Stimulated activated effector memory CD8-positive, alpha-beta T cell treated with anti-CD3 and anti-CD28 coated beads, Interleukin-12 subunit alpha, Interleukin-12 subunit beta, amount 100 ng/mL, for 72 hours (primary cell): Measurements from ENCODE around the gene CYP3A4.
A peak's percentile ranks its signal among the peaks of the same experiment; 100 is the strongest.
"Not testable (repeated sequence)": the region's sequence is repeated elsewhere in the genome, so short reads cannot be mapped to it uniquely, and the experiment has no call there.

Source experiments
- ATAC-seq: fragments of 150-1000 bp; cut with Tn5 transposase; 2 replicates; pipeline ENCODE4 v1.10.0; 2021
- DNase-seq, 2 donors: peaks; one replicate each; pipeline ENCODE4 v3.0.0; 2021 to 2022; ENCODE audit warnings: low spot score in 2 of 2
- H3K27ac Mint-ChIP-seq: one replicate; pipeline ENCODE4 v1.8.0; 2022; ENCODE audit warnings: mild to moderate bottlenecking, mixed read lengths
- H3K36me3 Mint-ChIP-seq: one replicate; pipeline ENCODE4 v1.8.0; 2022; ENCODE audit warnings: mild to moderate bottlenecking, mixed read lengths
- H3K4me1 Mint-ChIP-seq: one replicate; pipeline ENCODE4 v1.8.0; 2022; ENCODE audit warnings: mixed read lengths
- H3K4me3 Mint-ChIP-seq: one replicate; pipeline ENCODE4 v1.8.0; 2022; ENCODE audit warnings: mild to moderate bottlenecking, mixed read lengths
- H3K9me3 Mint-ChIP-seq: one replicate; pipeline ENCODE4 v1.8.0; 2022; ENCODE audit warnings: mixed read lengths

Gene CYP3A4

DNA sequence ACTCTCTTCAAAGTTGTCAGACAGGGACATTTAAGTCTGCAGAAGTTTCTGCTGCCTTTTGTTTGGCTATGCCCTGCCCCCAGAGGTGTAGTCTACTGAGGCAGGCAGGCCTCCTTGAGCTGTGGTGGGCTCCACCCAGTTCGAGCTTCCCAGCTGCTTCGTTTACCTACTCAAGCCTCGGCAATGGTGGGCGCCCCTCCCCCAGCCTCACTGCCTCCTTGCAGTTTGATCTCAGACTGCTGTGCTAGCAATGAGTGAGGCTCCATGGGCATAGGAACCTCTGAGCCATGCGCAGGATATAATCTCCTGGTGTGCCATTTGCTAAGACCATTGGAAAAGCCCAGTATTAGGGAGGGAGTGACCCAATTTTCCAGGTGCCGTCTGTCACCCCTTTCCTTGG, 19.1 kb upstream of the CYP3A4 start:
- not testable (repeated sequence) for ATAC-seq, H3K4me1 Mint-ChIP-seq, H3K4me3 Mint-ChIP-seq, H3K36me3 Mint-ChIP-seq, DNase-seq, H3K27ac Mint-ChIP-seq, H3K9me3 Mint-ChIP-seq

DNA sequence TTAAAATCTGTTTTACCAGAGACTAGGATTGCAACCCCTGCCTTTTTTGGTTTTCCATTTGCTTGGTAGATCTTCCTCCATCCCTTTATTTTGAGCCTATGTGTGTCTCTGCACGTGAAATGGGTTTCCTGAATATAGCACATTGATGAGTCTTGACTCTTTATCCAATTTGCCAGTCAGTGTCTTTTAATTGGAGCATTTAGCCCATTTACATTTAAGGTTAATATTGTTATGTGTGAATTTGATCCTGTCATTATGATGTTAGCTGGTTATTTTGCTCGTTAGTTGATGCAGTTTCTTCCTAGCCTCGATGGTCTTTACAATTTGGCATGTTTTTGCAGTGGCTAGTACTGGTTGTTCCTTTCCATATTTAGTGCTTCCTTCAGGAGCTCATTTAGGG, 17.4 kb upstream of the CYP3A4 start:
- not testable (repeated sequence) for ATAC-seq, H3K9me3 Mint-ChIP-seq, DNase-seq, H3K36me3 Mint-ChIP-seq, H3K4me3 Mint-ChIP-seq, H3K4me1 Mint-ChIP-seq, H3K27ac Mint-ChIP-seq

DNA sequence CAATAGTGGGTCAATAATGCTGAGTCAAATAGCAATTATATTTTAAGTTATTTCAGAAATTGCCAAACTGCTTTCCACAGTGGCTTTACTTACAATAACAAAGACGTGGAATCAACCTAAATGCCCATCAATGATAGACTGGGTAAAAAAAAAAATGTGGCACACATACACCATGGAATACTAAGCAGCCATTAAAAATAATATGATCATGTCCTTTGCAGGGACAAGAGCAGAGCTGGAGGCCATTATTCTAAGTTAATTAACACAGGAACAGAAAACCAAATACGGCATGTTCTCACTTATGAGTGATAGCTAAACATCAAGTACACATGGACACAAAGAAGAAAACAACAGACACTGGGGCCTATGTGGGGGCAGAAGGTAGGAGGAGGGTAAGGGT, 15.0 kb upstream of the CYP3A4 start:
- DNase-seq, result no peak
- no peaks in the 10 kb centered on the region for H3K9me3 Mint-ChIP-seq

DNA sequence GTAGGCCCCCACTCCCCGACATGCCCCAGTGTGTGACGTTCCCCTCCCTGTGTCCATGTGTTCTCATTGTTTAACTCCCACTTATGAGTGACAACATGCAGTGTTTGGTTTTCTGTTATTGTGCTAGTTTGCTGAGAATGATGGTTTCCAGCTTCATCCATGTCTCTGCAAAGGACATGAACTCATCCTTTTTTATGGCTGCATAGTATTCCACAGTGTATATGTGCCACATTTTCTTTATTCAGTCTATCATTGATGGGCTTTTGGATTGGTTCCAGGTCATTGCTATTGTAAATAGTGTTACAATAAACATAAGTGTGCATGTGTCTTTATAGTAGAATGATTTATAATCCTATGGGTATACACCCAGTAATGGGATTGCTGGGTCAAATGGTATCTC, 11.9 kb upstream of the CYP3A4 start:
- not testable (repeated sequence) for H3K9me3 Mint-ChIP-seq, H3K4me3 Mint-ChIP-seq, DNase-seq, H3K27ac Mint-ChIP-seq, H3K36me3 Mint-ChIP-seq, H3K4me1 Mint-ChIP-seq, ATAC-seq

More for the DNA sequence above, 15.0 kb upstream of the CYP3A4 start:
- Mint-ChIP-seq H3K36me3 (no peaks in the 10 kb centered on the region), H3K4me3 (no peak overlapping the region), H3K27ac (no peak overlapping the region), H3K4me1 (no peaks in the 10 kb centered on the region)
- ATAC-seq, result no peak

DNA sequence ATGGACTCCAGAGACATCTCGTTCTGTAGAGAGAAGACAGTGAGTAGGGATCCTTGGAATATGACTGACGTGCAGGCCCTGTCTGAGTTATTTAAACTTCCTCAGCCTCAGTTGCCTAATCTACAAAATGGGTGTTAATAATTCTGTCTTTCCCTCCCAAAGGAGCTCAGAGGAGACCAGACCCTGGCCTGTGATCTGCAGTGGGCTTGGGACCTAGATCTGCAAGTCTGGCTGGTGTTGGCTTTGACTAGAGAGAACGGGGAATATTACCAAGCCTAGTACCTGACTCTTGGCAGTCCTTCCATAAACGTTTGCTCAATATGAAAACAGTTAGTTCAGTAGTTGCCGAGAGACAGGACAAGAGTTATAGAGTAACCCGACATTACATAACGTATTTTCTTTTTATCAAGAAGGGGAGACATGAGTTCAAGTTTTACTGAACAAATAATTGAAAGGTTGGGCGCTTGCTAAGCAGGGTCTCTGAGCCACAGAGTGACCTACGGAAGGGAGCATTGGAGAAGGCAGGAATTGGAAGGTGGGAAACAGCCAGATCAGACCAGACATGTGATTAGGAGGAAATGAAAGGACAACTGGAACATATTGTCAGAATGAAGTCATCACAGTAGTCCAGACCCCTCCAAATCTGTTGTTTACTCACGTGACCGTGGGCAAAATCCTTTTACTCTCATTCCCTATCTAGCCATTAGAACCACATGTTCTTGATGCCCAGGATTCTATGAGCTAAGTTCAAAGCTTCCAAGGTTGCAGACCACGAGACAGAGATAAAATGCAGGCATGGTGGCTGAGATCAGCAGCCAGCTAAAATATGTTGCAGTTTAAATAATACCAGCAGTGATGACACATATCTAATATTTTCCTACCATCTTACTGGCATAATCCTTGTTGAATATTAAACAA, 10.9 kb upstream of the CYP3A4 start:
- Mint-ChIP-seq H3K4me1 (peaks cover 7% of the 10 kb centered on the region), H3K4me3 (no peak overlapping the region), H3K27ac (no peak overlapping the region), H3K9me3 (no peaks in the 10 kb centered on the region), H3K36me3 (no peaks in the 10 kb centered on the region)
- ATAC-seq (no peak), DNase-seq (no peak)

DNA sequence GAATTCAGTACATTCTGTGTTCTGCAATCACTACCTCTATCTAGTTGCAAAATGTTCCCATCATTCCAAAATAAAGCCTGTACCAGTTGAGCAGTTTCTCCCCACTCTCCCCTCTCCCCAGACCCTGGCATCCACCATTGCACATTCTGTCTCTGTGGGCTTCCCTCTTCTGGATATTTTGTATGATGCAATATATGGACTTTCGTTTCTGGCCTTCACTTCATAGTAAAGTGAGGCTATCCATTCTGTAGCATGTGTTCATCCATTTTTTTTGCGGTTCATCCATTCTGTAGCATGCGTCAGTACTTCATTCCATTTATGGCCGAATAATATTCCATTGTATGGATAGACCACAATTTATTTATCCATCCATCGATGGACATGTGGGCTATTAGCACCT, 9.5 kb upstream of the CYP3A4 start:
- no peak overlapping the region for H3K27ac Mint-ChIP-seq
- H3K4me1 Mint-ChIP-seq, result peaks cover 18% of the 10 kb centered on the region
- H3K4me3 Mint-ChIP-seq, result no peak overlapping the region
- ATAC-seq (no peak), DNase-seq (no peak)
- no peaks in the 10 kb centered on the region for H3K36me3 Mint-ChIP-seq
- H3K9me3 Mint-ChIP-seq, result no peaks in the 10 kb centered on the region

DNA sequence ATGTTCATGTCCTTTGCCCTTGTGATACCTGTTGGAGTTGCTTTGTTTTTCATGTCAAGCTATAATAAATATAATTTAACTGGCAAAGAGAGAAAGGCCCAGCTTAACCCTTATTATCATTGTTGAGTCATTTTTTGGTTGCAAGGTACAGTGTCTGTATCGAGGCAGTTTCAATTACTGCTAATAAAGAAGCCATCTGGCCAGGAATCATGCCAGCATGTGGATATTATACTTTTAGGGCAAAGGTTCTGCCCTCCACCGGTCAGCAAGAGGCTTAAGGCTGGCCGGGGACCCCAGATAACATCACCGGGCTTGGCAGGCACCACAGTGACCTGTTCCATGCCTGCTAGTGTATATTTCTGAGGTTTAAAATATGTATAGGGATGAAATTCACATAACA, 9.0 kb upstream of the CYP3A4 start:
- ATAC-seq (no peak), DNase-seq (no peak)
- Mint-ChIP-seq H3K36me3 (no peaks in the 10 kb centered on the region), H3K27ac (no peak overlapping the region), H3K4me3 (no peak overlapping the region), H3K4me1 (peaks cover 23% of the 10 kb centered on the region), H3K9me3 (no peaks in the 10 kb centered on the region)

DNA sequence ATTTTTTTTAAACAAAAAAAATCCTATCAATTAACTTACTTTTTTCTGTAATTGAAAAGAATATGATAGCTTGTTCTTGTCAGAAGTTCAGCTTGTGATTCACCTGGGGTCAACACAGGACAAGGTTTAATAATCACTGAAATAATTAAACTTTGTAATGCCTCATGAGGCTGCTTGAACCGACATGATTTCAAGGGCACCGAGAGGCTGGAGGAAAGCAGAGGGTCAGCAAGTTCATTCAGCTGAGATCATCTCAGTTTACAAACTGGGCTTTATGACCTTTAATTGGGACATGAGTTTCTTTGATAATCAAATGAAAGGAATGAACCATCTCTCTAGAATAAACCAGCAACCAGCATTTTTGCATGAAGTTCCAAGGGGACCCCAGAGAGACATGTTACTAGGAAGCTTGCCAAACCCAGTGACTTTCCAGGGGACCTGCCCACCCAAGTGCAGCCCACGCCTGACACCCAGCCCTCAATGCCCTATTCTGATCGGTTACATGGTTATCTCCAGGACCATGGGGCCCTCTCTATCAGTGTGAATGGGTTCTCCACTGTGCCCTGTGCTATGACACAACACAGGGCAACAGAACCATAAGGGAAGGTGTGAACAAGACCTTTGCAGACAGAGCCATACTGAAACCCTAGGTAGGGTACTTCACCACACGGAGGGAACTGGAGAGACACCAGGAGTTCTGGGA, 7.8 kb upstream of the CYP3A4 start:
- no peak overlapping the region for H3K27ac Mint-ChIP-seq
- no peak for ATAC-seq
- no peak for DNase-seq
- H3K9me3 Mint-ChIP-seq, result no peaks in the 10 kb centered on the region
- no peak overlapping the region for H3K4me3 Mint-ChIP-seq
- H3K4me1 Mint-ChIP-seq, result peaks cover 25% of the 10 kb centered on the region
- H3K36me3 Mint-ChIP-seq, result no peaks in the 10 kb centered on the region

DNA sequence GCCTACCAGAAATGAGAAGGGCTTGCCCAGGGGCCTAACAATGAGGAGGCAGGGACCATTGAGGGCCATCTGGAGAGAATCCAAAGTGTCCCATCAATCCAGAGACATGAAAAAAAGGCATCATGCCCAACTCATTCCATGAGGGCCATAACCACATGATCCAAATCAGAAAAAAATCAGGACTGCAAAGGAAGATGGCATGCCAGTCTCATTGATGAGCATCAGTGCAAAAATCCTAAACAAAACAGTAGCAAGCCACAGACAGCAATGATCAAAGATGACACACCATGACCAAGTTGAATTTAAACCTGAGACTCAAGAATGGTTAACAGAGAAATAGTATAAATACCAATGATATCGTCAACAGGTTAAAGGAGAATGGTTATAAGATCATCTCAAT, 7.0 kb upstream of the CYP3A4 start:
- Mint-ChIP-seq H3K36me3 (no peaks in the 10 kb centered on the region), H3K27ac (no peak overlapping the region), H3K9me3 (no peaks in the 10 kb centered on the region), H3K4me3 (no peak overlapping the region), H3K4me1 (peaks cover 25% of the 10 kb centered on the region)
- DNase-seq (no peak), ATAC-seq (no peak)

DNA sequence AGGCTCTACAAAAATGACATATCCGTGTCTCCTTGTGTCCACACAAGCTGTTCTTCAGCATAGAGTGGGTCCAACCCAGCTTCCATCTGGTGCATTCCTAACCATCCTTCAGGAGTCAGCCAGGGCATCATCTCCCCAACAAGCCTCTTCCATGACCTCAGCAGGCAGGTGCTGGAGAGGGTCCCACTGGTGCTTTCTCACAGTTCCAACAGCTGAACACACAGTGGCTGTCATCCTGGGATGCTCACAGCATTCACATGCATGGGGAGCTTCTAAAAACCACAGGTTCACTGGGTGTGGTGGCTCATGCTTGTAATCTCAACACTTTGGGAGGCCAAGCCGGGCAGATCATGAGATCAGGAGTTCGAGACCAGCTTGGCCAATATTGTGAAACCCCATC, 6.4 kb upstream of the CYP3A4 start:
- Mint-ChIP-seq H3K4me1 (peaks cover 25% of the 10 kb centered on the region), H3K9me3 (no peaks in the 10 kb centered on the region), H3K36me3 (no peaks in the 10 kb centered on the region), H3K4me3 (no peak overlapping the region), H3K27ac (no peak overlapping the region)
- DNase-seq (no peak), ATAC-seq (no peak)

DNA sequence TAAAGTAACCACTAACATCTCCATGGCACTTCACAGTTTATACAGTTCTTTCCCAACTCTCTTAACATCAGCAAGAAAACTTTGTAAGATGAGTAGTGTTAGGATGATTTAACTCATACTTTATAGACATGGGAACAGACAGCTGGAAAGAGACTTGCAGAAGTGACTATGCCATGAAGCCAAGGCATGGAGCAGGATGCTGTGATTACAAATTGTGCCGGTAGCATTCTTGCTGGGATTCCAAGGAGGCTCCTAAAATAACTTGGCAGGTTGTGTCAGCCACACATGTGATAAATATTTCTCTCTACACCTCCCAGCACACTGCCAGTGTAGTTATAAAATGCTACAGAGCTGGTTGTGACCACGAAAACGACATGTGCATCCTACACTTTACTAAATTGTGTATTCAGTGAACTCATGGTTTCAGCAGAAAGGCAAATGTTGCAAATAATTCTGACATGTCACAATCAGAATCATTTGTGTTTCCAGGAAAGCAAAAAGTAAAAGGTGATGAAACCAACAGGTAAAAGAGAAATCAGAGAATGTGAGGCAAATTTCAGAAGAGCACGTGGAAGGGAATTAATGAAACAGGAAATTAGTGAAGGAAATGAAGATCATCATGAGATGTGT, 5.6 kb upstream of the CYP3A4 start:
- peak; percentile 27 for ATAC-seq
- Mint-ChIP-seq H3K9me3 (no peaks in the 10 kb centered on the region), H3K27ac (peak overlapping the region; percentile 26), H3K36me3 (no peaks in the 10 kb centered on the region), H3K4me1 (peaks cover 25% of the 10 kb centered on the region), H3K4me3 (no peak overlapping the region)
- no peak for DNase-seq

DNA sequence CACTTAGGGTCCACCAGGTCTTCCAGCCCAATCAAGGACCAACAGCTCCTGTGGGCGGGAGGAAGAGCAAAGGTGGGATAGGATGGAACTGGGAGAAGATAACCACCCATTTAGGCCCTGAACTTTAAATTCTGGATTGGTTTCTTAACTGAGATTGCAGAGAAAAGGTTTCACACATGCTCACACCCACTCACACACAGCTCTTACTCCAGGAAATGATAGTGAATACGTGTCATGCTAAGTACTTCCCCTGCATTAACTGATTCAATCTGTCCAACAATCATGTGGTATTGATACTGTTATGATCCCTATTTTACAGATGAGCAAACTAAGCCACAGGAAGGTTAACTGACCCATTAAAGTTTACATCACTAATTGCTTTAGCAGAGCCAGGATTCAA, 4.6 kb upstream of the CYP3A4 start:
- Mint-ChIP-seq H3K4me3 (no peak overlapping the region), H3K4me1 (peaks cover 25% of the 10 kb centered on the region), H3K36me3 (no peaks in the 10 kb centered on the region), H3K27ac (peak overlapping the region; percentile 21), H3K9me3 (no peaks in the 10 kb centered on the region)
- DNase-seq (no peak), ATAC-seq (peak; percentile 95)

DNA sequence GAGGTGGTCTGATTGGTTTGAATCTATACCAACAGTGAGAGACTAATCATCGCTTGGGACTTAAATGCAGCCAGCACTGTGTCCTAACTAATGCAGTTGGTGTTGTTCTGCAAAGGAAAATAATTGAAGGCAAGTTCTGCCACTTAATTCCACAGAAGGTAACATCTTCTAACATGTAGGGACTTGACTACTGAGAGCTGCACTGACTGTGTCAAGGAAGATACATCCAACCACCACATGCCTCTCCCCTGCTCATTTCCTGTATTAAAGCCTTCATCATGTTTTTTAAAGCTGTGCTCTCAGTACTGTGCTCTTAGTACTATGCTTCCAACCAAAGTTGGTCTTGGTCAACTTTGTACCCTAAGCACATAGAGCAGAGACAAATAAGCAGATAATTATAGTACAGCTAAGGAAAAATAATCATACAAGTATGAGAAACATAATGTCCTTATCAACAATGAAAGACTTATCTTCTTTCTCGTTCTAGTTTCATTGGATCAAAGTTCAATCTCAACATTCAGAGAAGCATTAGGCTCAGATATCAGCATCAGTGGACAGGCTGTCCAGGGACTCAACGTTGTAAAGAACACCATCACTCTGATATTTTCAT, 2.8 kb upstream of the CYP3A4 start:
- Mint-ChIP-seq H3K4me1 (peaks cover 25% of the 10 kb centered on the region), H3K27ac (no peak overlapping the region), H3K4me3 (no peak overlapping the region), H3K36me3 (no peaks in the 10 kb centered on the region), H3K9me3 (no peaks in the 10 kb centered on the region)
- ATAC-seq (no peak), DNase-seq (no peak)

DNA sequence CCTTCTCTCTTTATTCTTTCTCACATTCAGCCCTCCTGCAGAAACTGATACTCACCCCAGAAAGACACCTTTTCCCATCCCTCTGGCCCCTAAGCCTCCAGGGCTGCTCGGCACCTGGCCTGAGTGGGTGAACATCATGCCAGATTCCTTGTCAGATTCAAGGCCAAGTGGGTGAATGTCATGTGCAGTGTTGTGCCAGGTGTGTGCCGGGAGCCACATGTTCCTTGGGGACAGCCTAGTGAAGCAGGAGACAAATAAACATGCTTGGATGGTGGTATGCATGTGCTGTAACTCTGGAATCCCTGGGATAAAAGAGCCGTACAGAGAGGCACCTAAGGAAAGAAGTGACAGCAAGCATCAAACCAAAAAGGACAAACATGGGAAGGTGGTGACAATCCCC, 1.7 kb upstream of the CYP3A4 start:
- H3K36me3 Mint-ChIP-seq, DNase-seq, H3K9me3 Mint-ChIP-seq, ATAC-seq, H3K4me3 Mint-ChIP-seq, H3K27ac Mint-ChIP-seq: not testable (repeated sequence)
- H3K4me1 Mint-ChIP-seq, result peaks cover 25% of the 10 kb centered on the region
